Testis (tissue), 2 donors: ENCODE measurements around the gene TULP1.
"Not testable (repeated sequence)": the region's sequence is repeated elsewhere in the genome, so short reads cannot be mapped to it uniquely, and the experiment has no call there.

Experiments used
- CTCF ChIP-seq, 3 experiments: fragments of 450-650 bp in 2 of 3; fragments of 200-600 bp in 1 of 3; sonication (generic) in 1 of 3; IDR thresholded peaks; one replicate each; pipeline ENCODE4 v1.5.1; 2016 to 2019; ENCODE audit warnings: antibody characterized with exemption in 3 of 3, mild to moderate bottlenecking in 2 of 3, moderate library complexity in 1 of 3
- POLR2A ChIP-seq: fragments of 450-650 bp; IDR thresholded peaks from one replicate; pipeline ENCODE4 v1.6.1; 2017; ENCODE audit warnings: antibody characterized with exemption, mild to moderate bottlenecking, moderate library complexity

GRCh38 chr6:35535847-35536246, 23.2 kb upstream of the TULP1 start:
- TF ChIP-seq CTCF (IDR thresholded peaks at IDR 0.05); POLR2A: not testable (repeated sequence)
